NCI-H2081 (cell line): Measurements from ENCODE around the gene RFX6.

ENCODE experiments used
- DNase-seq, 2 experiments: peaks; one replicate each; lab custom pipeline; 2025; lab: John Stamatoyannopoulos, UW

RFX6 gene

DNA sequence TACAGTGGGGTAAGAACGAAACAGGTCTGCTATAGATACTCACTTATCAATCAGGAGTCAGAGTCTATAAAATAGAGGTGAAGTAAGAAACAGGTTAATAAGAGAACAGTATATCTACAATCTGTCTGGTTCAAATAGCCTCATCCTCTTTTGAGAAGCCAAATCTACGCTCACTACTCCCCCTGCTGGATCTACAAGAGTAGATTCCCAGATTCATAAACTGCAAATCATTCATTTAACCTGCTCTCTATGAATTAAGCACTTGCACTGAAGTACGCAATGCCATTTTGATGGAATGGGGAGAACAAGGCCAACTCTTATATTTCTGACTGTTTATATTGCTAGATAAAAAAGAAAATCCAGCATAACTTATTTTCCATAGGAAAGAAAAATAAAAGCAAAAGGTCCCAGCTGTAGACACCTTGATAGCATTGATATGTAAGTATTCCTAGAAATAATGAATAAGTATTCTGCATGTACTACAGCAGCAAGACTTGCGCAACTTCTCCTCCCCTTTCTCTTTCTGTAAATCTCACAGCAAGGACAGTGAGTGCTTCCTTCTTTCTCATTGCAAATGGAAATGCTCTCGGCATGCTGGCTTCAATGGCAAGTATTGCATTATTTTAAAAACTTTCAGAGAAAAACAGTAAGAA, 92.3 kb downstream of the RFX6 start:
- DNase-seq = peak; percentile 51 to 59

- DNase-seq = peak; percentile 31 to 49
These were observed 94.9 kb downstream of the RFX6 start for GRCh38 chr6:116971959-116972358.

- no peak for DNase-seq
These were observed 96.9 kb downstream of the RFX6 start for GRCh38 chr6:116973976-116974375.

DNA sequence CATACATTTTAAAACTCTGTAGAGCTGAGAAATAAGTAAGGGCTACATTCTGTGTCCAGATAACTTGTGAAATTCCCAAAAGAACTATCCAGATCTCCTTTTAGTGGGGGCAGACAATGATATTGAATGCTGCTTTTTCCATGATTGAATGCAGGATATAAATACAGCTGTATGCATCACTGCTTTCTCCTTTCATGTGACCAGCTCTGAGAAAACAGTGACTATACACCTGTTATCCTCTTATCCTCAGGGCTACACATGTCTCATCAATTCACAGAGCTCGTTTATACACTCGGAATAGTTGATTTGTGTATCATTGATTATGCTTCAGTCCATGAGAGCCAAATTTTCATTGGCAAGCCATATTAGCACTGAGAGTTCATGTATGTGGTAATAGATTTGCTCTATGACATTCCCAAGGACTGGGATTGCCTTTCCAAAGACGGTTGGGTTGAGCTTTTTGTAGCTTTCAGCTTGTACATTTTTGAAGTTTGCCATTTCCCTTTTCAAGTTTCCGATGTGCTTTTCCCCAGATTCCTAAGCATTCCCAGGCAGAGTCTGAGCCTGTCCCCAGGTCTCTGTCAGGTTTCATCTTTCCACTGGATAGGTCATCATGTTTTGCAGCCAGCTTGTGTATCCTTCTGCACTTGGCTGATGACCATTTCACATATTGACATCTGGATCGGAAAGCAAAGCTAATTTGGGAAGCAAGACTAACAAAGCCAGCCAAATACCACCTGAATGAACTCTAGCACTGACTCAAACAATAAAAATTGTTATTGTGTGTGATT, 97.7 kb downstream of the RFX6 start:
- DNase-seq = no peak

DNA sequence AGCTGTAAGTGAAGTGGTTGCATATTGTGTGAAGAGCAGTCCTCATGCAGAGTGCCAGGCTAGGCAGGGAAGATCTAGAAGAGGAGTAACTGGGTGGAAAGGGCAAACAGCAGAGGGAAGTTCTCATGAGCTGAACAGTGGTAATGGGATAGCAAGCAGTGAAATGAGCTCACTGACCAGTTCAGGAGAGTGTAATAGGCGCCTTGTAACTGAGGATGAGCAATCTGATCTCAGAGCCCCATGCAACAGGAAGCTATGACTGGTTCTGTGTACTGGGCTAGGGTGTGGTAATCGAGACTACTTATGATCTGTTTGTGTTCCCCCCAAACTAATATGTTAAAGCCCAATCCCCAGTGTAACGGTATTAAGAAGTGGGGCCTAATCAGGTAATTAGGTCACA, 98.6 kb downstream of the RFX6 start:
- DNase-seq = no peak

DNA sequence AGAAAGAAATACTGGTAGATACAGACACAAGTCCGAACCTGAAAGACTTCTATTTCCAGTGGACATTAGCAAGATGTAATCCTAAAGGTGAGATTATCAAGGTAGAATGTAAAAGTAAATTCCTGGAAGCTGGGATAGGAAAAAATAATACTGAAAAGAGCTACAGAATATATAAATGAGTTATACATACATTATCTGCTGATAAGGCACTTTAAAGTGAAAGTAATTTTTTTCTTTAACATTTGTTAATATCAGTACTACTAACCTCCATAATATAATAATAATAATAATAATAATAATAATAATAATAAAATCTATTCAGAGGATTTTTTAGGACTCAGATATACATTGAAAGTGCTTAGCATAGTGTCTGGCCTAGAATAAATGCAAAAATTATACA, 102.5 kb downstream of the RFX6 start:
- no peak for DNase-seq
